HG03575 (cell line): ENCODE measurements around the gene MYL1.

Experiments used
- ATAC-seq: cut with Tn5 transposase; IDR thresholded peaks from one replicate; pipeline ENCODE4 v1.9.1; 2021; ENCODE audit not compliant: unreplicated experiment, insufficient number of reproducible peaks, low FRiP score; ENCODE audit errors: extremely low read depth

MYL1 gene

DNA sequence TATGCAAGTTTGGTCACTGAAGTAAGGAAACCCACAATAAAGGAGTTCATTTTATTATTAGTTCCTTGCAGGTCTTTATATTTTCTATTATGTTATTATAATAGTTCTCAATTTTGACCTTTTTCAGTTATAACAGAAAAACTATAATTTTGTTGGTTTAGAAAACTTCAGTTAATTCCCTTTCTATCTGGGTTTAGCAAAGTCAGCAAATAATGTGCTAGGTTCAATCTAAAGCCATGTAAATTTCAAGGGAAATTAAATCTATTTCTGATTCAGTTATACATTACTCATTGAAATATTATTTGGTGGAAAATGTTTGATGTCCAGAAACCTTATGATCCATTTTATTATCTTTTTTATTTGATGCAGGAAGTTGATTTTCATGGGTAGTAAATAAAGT is 43.7 kb downstream of the MYL1 start:
- ATAC-seq, result no peak

- no peak for ATAC-seq
Observed at GRCh38 chr2:210269148-210269547, 45.8 kb downstream of the MYL1 start.

- ATAC-seq, result no peak
Observed at GRCh38 chr2:210268281-210268680, 46.7 kb downstream of the MYL1 start.

DNA sequence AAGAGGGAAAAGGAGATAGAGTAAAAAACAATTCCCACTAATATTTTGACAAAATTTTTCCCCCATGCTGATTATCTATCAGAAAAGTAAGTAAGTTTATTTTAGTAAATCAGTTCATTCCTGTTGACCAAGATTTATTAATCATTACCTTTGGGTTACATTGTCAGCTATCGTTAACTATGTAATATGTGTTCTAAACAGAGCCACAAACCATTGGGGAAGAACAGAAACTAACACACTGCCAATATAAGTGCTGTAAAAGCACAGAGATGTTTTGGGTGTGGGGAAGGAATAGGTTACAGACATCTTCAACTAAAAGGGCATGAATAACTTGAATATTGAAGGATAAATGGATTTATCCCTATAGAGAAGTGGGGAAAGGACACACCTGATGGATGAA is 47.3 kb downstream of the MYL1 start:
- ATAC-seq, result no peak

- no peak for ATAC-seq
Observed at GRCh38 chr2:210264282-210264681, 50.7 kb downstream of the MYL1 start.

- ATAC-seq, result no peak
Observed at GRCh38 chr2:210263841-210264240, 51.1 kb downstream of the MYL1 start.

- no peak for ATAC-seq
Observed at GRCh38 chr2:210262036-210262435, 52.9 kb downstream of the MYL1 start.

DNA sequence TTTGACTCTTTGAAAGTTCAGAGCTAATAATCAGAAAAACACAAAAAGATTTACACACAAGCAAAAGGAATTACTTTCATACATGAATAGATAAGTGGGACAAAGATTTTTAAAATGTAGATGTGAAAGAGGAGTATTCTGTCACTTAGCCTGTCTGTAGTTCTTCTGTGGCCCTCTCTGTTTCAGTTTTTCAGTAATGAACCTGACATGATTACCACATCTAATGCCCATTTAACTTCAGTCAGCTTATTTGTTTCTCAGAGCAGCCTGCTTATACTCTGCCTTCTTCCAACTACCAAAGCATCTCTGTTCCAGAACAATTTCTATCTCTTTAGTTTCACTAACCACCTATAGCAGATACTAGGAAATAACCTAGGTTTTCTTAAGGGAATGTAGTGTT is 55.3 kb downstream of the MYL1 start:
- ATAC-seq, result no peak

DNA sequence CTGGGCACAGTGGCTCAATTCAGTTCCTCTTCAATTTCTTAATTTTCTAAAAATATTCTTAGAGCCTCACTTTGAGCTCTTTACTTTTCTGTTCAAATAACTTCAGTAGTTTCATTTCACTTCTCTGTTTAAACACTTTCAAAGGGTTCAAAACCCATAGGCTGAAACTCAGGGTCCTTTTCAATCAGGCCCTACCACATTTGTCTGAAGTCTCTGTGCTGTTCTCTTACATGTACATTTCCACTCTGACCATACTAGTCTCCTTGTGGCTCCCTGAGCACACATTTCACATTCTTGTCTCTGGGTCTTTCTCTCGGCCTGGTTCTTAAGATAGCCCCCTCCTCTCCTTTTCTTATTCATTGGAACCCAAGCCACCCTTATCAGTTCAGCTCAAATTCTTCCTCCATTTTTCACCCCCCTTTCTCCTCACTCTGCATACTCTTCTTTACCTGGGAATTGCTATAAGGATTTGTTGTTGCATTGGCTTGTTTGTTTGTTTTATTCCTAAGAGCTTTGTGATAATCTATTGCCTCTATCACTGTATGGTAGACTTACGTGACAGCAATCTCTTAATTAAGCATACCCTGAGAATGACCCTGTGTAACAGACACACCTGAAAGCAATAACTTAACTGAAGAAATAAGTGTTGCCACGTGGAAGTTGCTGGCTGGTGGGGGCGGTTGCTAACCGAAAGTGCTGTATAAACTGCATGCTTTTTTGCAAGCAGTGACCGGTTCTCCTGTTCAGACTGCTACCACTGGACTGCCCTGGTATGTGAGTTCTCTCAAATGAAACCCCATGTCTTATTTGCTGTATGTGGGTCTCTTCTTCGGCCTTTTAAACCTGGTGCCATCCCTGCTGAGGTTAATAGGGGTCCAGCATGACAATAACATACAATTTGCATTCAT is 62.0 kb downstream of the MYL1 start:
- ATAC-seq, result no peak

DNA sequence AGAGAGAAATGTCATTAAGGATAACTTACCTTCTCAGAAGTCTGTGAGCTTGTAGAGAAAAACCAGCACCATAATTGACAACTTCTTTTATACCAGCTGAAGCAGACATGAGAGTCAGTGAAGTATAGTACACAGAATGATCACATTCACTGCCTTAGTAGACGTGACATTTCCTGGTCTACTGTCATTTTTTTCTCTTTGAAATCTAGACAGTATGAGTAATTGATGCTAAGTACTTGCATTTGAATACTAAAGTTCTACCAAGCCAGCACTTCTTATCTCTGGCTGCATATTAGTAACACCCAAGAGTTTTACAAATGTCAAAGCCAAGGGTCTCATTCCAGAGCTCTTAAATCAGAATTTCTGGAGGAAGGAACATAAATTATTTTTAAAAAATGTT is 64.4 kb downstream of the MYL1 start:
- no peak for ATAC-seq
